BLaER1 (cell line): ENCODE results near the gene ARHGAP12.

Experiments used
- H3K27ac ChIP-seq: shearing (Covaris generic); formaldehyde crosslinking; 2 replicates; pipeline ENCODE4 v1.8.1; 2022
- H3K27me3 ChIP-seq: shearing (Covaris generic); formaldehyde crosslinking; 2 replicates; pipeline ENCODE4 v1.8.1; 2022
- H3K36me3 ChIP-seq: shearing (Covaris generic); formaldehyde crosslinking; 2 replicates; pipeline ENCODE4 v1.8.1; 2022
- H3K4me1 ChIP-seq: shearing (Covaris generic); formaldehyde crosslinking; 2 replicates; pipeline ENCODE4 v1.8.1; 2022
- H3K4me2 ChIP-seq: shearing (Covaris generic); formaldehyde crosslinking; 2 replicates; pipeline ENCODE4 v1.8.1; 2022
- H3K4me3 ChIP-seq: shearing (Covaris generic); formaldehyde crosslinking; 2 replicates; pipeline ENCODE4 v1.8.1; 2022
- H3K9ac ChIP-seq: shearing (Covaris generic); formaldehyde crosslinking; 2 replicates; pipeline ENCODE4 v1.8.1; 2022
- H3K9me3 ChIP-seq: shearing (Covaris generic); formaldehyde crosslinking; 2 replicates; pipeline ENCODE4 v1.8.1; 2022
- H4K20me1 ChIP-seq: shearing (Covaris generic); formaldehyde crosslinking; 2 replicates; pipeline ENCODE4 v1.8.1; 2022
- Cebpa-rat ChIP-seq: shearing (Covaris generic); IDR thresholded peaks from 2 replicates; pipeline ENCODE4 v1.8.1; 2022

ARHGAP12 gene

DNA sequence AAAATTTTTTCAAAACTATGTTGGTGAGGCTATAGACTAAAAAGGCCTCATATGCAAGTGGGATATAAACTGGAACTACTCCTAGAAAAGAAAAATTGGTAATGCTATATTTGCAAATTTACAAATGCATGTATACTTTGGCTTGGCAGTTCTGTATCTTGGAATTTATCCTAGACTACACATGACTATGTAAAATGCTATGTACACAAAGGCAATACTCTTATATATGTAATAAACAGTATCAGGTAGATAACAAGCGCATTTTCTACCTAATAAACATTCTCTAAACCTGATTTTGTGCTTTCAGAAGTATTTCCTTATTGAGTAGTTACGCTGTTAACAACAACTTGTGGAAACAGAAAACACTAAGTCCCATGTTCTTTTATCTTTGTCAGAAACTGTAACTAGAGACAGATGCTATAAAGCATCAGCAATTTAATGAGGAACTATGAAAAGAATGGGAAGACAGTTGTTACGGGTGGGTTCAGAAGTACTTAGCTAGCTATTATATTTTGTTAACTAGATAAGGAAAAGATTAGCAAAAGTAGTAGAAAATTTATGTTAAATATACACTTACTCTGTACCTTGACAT is 107.8 kb downstream of the ARHGAP12 start:
- H4K20me1 ChIP-seq = no peaks in the 10 kb centered on the region
- H3K9me3 ChIP-seq = no peaks in the 10 kb centered on the region
- H3K4me3 ChIP-seq = no peak overlapping the region
- no peak overlapping the region for H3K4me2 ChIP-seq
- TF ChIP-seq Cebpa-rat = no peak
- H3K27ac ChIP-seq = no peak overlapping the region
- no peak overlapping the region for H3K9ac ChIP-seq
- no peaks in the 10 kb centered on the region for H3K4me1 ChIP-seq
- peaks cover 23% of the 10 kb centered on the region for H3K36me3 ChIP-seq
- H3K27me3 ChIP-seq = no peaks in the 10 kb centered on the region

DNA sequence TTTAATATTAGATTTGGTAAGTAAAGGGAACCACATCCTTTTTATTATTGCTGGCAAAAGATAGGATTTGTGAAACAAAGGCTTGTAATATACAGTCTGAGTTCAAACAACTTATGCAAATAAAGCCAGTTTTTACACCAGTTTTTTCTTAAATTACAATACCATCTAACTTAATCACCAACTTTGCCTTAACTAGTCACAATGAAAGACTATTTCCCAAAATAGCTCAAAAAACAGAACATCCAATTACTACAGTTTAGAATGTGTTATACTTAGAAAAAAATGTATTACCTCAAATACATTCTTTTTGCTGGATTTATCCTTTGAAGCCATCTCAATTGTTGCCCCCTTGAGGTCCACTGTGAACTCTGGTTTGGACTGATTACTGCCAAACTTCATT is 108.5 kb downstream of the ARHGAP12 start:
- no peak for TF ChIP-seq Cebpa-rat
- H3K27me3 ChIP-seq = no peaks in the 10 kb centered on the region
- H3K4me3 ChIP-seq = no peak overlapping the region
- H3K4me1 ChIP-seq = no peaks in the 10 kb centered on the region
- H3K9me3 ChIP-seq = no peaks in the 10 kb centered on the region
- H3K4me2 ChIP-seq = no peak overlapping the region
- peaks cover 16% of the 10 kb centered on the region; the same call in 1 of the 2 replicates for H3K36me3 ChIP-seq
- no peak overlapping the region for H3K27ac ChIP-seq
- H3K9ac ChIP-seq = no peak overlapping the region
- H4K20me1 ChIP-seq = no peaks in the 10 kb centered on the region

DNA sequence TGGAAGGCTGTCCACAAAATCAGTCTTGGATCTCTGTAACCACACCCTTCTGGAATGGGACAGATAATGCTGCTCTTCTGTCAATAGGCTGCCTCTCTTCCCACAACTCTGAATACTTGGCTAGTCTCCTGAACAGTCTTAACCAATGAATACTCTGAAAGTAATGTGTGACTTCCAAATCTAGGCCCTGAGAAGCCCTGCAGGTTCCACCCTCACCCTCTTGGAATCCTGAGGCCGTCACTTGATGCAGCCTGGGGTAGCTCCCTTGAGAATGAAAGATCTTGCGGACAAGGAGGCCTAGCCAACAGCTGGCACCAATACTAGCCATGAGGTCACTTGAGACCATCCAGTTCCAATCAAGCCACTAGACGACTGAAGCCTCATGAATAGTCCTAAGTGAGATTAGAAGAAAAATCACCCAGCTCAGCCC is 109.2 kb downstream of the ARHGAP12 start:
- Histone ChIP-seq H3K9me3 (no peaks in the 10 kb centered on the region), H3K9ac (no peak overlapping the region), H3K27me3 (no peaks in the 10 kb centered on the region), H3K4me2 (no peak overlapping the region), H3K36me3 (peaks cover 16% of the 10 kb centered on the region; the same call in 1 of the 2 replicates), H3K4me1 (no peaks in the 10 kb centered on the region), H3K27ac (no peak overlapping the region), H4K20me1 (no peaks in the 10 kb centered on the region), H3K4me3 (no peak overlapping the region)
- TF ChIP-seq Cebpa-rat = no peak

DNA sequence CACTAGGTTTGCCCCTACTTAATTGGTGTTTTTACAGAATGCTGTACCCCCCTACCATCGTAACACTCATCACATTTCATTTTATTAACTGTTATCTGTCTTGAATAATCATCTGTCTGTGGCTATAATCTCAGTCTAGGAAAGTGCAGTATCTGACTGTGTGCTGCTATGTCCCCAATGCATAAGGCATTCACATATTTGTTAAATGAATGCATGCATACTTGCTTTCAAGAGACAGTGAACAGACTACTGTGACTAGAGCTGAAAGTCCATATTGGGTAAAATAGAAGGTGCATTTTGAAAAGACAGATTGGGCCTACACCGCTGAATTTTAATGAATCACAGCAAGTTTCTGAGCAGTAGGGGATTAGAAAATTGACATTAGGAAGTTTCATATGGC is 112.3 kb downstream of the ARHGAP12 start:
- no peak for TF ChIP-seq Cebpa-rat
- Histone ChIP-seq H3K27ac (no peak overlapping the region), H3K9me3 (no peaks in the 10 kb centered on the region), H3K27me3 (no peaks in the 10 kb centered on the region), H3K36me3 (peaks cover 8% of the 10 kb centered on the region; the same call in 1 of the 2 replicates), H3K4me1 (no peaks in the 10 kb centered on the region), H3K9ac (no peak overlapping the region), H3K4me2 (no peak overlapping the region), H4K20me1 (no peaks in the 10 kb centered on the region), H3K4me3 (no peak overlapping the region)

DNA sequence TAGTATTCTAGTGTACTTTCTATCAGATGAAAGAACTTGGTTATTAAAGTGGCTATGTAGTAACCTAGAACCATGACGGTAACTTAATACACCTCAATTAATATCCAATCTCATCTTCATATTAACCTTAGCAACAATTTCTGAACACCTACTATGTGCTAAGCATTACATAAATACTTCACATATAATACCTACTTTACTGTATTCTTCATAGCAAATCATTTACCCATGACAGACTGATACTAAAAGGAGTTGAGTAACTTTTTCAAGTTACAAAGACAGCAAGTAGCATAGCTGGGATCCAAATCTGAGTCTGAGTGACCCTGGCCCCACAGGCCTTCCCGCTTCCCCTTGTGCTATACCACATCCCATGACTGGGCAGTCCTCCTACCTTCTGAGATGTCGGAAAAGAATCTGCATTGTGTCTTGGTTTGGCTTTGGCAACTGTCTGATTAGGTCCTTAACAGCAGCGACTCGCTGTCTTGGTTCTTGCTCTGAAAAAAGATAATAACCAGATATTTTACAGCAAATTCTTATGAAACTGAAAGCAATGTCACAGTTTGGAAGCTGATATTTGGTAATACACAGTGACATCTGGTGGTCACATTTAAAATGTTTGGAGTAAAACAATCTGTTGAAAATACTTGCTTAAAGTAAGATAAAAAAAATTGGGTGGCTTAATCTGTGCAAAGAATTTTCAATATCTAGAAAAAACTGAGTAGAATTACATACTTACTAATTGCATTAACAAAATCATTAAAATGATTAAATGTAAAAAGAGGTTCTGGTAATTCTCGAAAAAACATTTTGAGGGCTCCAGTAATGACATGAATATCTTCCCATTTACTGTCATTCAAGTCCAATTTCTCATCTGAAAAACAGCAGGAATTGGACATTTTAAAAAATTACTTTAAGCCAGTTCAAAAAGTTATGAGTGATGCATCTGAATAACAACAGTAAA is 120.1 kb downstream of the ARHGAP12 start:
- Histone ChIP-seq H3K9ac (no peak overlapping the region), H3K4me2 (peak overlapping the region; percentile 41; the same call in 1 of the 2 replicates), H3K36me3 (peaks cover 14% of the 10 kb centered on the region; the same call in 1 of the 2 replicates), H3K27ac (no peak overlapping the region), H3K9me3 (no peaks in the 10 kb centered on the region), H3K4me1 (peaks cover 3% of the 10 kb centered on the region; the same call in 1 of the 2 replicates), H3K27me3 (no peaks in the 10 kb centered on the region), H3K4me3 (no peak overlapping the region), H4K20me1 (no peaks in the 10 kb centered on the region)
- TF ChIP-seq Cebpa-rat = no peak

DNA sequence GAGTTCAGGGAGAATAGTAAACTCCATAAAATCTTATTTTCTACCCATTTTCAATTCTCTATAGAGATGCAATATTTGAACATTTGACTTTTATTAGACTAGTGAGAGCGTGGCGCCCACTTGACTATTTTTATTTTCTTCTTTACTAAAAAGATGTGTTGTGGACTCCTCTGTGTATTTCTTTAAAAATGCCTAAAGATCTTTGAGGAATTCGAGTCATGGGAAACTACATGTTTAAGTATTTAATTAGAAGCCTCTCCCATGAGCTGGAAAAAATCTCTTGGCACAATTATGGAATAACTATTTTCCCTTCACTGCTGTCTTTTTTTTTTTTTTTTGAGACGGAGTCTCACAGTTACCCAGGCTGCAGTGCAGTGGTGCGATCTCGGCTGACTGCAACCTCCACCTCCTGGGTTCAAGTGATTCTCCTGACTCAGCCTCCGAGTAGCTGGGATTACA is 124.2 kb downstream of the ARHGAP12 start:
- H3K27me3 ChIP-seq = no peaks in the 10 kb centered on the region
- H3K36me3 ChIP-seq = peaks cover 28% of the 10 kb centered on the region; the same call in 1 of the 2 replicates
- no peak overlapping the region for H3K9ac ChIP-seq
- no peaks in the 10 kb centered on the region; the same call in 1 of the 2 replicates for H3K9me3 ChIP-seq
- no peak overlapping the region for H3K27ac ChIP-seq
- no peaks in the 10 kb centered on the region for H4K20me1 ChIP-seq
- H3K4me2 ChIP-seq = no peak overlapping the region
- H3K4me1 ChIP-seq = peaks cover 3% of the 10 kb centered on the region; the same call in 1 of the 2 replicates
- no peak overlapping the region for H3K4me3 ChIP-seq
- no peak for TF ChIP-seq Cebpa-rat

DNA sequence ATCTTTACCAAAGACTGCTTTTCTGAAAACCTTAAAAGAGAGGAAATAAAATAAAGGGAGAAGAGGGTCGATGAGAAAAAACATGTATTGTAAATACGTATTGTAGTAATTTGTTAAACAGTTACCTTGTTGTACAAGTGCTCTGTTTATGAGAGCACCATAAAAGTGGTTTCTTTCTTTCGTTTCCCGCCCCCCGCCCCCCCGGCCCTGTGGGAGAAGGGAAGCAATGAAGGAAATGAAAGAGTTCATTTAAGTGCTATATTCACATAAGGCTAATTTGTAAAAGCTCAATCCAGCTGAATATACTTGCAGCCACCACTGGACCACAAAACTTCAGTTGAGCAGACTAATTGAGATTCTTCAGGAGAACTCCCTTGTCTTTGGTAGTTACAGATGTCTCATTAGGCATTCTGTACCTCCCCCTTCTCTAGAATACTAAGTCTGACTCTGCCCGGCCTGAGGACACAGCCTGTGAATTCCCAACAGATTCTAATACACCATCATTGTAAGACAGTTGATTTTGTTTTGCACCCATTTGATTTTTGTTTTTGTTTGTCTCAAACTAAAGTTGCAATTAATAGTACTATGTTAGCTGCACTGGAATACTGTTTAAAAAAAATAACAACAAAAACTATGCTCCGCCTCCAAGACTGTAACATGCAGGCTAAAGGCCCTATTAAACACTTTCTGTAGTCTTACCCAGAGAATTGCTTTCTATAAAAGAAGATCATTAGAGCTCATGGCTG is 124.9 kb downstream of the ARHGAP12 start:
- Histone ChIP-seq H3K4me3 (no peak overlapping the region), H3K4me2 (no peak overlapping the region), H4K20me1 (no peaks in the 10 kb centered on the region), H3K27me3 (no peaks in the 10 kb centered on the region), H3K27ac (no peak overlapping the region), H3K9me3 (no peaks in the 10 kb centered on the region; the same call in 1 of the 2 replicates), H3K4me1 (peaks cover 3% of the 10 kb centered on the region; the same call in 1 of the 2 replicates), H3K9ac (no peak overlapping the region), H3K36me3 (peaks cover 28% of the 10 kb centered on the region; the same call in 1 of the 2 replicates)
- no peak for TF ChIP-seq Cebpa-rat

DNA sequence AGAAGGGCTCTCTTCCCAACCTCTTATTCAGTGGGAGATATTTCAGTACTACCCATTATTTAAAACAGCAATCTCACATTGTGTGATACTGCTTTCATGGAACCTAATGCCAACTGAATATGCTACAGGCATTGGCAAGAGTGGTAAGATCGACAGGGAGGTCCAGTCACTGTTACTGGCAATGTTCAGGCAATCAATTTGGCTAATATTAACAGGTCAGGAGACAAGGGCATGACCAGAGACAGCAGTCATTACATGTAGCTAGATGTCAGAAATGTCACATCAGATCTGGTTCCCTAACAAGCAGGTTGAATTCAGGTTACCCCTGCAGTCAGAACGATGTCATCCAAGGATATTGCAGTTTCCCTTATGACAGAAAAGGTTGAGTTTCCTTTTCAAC is 129.4 kb downstream of the ARHGAP12 start:
- peaks cover 13% of the 10 kb centered on the region; the same call in 1 of the 2 replicates for H3K36me3 ChIP-seq
- no peaks in the 10 kb centered on the region for H3K4me1 ChIP-seq
- H3K9ac ChIP-seq = no peak overlapping the region
- no peak overlapping the region for H3K27ac ChIP-seq
- no peaks in the 10 kb centered on the region for H4K20me1 ChIP-seq
- no peak overlapping the region for H3K4me2 ChIP-seq
- H3K27me3 ChIP-seq = no peaks in the 10 kb centered on the region
- H3K9me3 ChIP-seq = no peaks in the 10 kb centered on the region; the same call in 1 of the 2 replicates
- TF ChIP-seq Cebpa-rat = no peak
- no peak overlapping the region for H3K4me3 ChIP-seq

DNA sequence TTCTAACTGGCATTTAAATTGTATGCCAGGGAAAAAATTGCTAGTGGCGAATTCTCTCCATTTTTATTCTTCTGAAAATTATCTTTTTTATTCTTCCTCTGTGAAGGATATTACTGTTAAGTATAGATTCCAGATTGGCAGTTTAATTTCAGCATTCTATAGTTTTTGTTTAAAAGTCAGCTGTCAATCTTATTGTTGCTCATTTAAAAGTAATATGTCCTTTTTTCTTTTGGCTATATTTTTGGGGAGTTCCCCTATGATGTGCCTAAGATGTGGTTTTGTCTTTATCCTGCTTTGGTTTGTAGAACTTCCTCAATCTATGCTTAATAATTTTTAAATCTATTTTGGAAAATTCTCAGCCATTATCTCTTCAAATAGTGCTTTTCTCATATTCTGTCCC is 135.9 kb downstream of the ARHGAP12 start:
- H3K36me3 ChIP-seq = no peaks in the 10 kb centered on the region
- H3K9me3 ChIP-seq = peaks cover 9% of the 10 kb centered on the region; the same call in 1 of the 2 replicates
- H3K4me3 ChIP-seq = no peak overlapping the region
- no peaks in the 10 kb centered on the region for H3K4me1 ChIP-seq
- H3K27ac ChIP-seq = no peak overlapping the region
- no peaks in the 10 kb centered on the region for H4K20me1 ChIP-seq
- H3K4me2 ChIP-seq = no peak overlapping the region
- TF ChIP-seq Cebpa-rat = no peak
- no peak overlapping the region for H3K9ac ChIP-seq
- no peaks in the 10 kb centered on the region for H3K27me3 ChIP-seq
